Astrocyte of the spinal cord (primary cell): ENCODE measurements around the gene PRKCE.

Source experiments
- DNase-seq: peaks from one replicate; pipeline ENCODE4 v3.0.0; 2011; ENCODE audit warnings: low read depth, low spot score
- H3K4me3 ChIP-seq: 2 replicates; pipeline ENCODE4 v1.5.1; 2011; ENCODE audit warnings: low read depth, mild to moderate bottlenecking, low read length, moderate library complexity
- CTCF ChIP-seq: IDR thresholded peaks from 2 replicates; pipeline ENCODE4 v1.5.1; 2012; ENCODE audit warnings: low read depth, mild to moderate bottlenecking, low read length, inconsistent platforms
- in situ Hi-C: cut with HindIII; loops from 2 replicates; pipeline ENCODE4 v1.10.0; 2017; ENCODE audit warnings: low sequenced_read_pairs

Gene PRKCE

GRCh38 chr2:45674035-45674816 lies 22.8 kb downstream of the PRKCE start:
- in situ Hi-C loops: no loop called here
- peak; percentile 10 for DNase-seq
- TF ChIP-seq CTCF: no peak
- no peak overlapping the region for H3K4me3 ChIP-seq

- no peak overlapping the region for H3K4me3 ChIP-seq
- in situ Hi-C loops: no loop called here
- no peak for DNase-seq
- no peak for TF ChIP-seq CTCF
Measured at GRCh38 chr2:45675263-45675812, 23.9 kb downstream of the PRKCE start.

- in situ Hi-C loops: no loop called here
- DNase-seq: no peak
- no peak overlapping the region for H3K4me3 ChIP-seq
- TF ChIP-seq CTCF: no peak
Measured at GRCh38 chr2:45676088-45676487, 24.6 kb downstream of the PRKCE start.

- no peak for TF ChIP-seq CTCF
- in situ Hi-C loops: no loop called here
- DNase-seq: no peak
- no peak overlapping the region for H3K4me3 ChIP-seq
Measured at GRCh38 chr2:45678791-45679348, 27.4 kb downstream of the PRKCE start.

GRCh38 chr2:45680351-45680967 lies 29.0 kb downstream of the PRKCE start:
- no peak overlapping the region for H3K4me3 ChIP-seq
- no peak for TF ChIP-seq CTCF
- in situ Hi-C loops: no loop called here
- no peak for DNase-seq

- in situ Hi-C loops: no loop called here
- H3K4me3 ChIP-seq: no peak overlapping the region
- no peak for TF ChIP-seq CTCF
- peak; percentile 82 for DNase-seq
Measured at GRCh38 chr2:45681675-45682074, 30.2 kb downstream of the PRKCE start.
